SH-SY5Y (cell line): ENCODE results near the gene COG8.

Experiments used
- GATA2 ChIP-seq: IDR thresholded peaks from 2 replicates; pipeline ENCODE4 v1.6.1; 2011; ENCODE audit warnings: mild to moderate bottlenecking, low read depth, low read length
- GATA3 ChIP-seq: IDR thresholded peaks from 2 replicates; pipeline ENCODE4 v1.6.1; 2011; ENCODE audit warnings: low read depth, mild to moderate bottlenecking, low read length, moderate library complexity

COG8 gene

DNA sequence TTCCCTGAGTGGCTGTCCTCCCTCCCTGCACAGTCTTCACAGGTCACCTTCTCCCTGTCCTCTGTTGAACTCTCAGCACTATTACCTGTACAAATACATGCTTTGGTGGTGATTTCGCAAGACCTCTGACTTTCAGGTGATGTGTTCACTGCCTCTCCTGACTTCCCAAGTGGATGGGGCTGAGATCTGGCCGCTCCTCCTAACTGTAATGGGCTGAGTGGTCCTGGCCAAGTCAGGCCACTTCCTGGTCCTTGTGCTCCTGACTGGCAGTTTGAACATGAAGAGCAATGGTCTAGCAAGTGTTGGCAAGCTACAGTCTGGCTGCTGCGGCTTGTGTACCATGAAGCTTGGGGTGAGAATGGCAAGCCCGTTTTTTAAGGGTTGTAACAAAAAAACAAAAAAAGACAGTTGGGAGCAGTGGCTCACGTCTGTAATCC lies 23.9 kb upstream of the COG8 start:
- TF ChIP-seq GATA2 (no peak), GATA3 (no peak)

DNA sequence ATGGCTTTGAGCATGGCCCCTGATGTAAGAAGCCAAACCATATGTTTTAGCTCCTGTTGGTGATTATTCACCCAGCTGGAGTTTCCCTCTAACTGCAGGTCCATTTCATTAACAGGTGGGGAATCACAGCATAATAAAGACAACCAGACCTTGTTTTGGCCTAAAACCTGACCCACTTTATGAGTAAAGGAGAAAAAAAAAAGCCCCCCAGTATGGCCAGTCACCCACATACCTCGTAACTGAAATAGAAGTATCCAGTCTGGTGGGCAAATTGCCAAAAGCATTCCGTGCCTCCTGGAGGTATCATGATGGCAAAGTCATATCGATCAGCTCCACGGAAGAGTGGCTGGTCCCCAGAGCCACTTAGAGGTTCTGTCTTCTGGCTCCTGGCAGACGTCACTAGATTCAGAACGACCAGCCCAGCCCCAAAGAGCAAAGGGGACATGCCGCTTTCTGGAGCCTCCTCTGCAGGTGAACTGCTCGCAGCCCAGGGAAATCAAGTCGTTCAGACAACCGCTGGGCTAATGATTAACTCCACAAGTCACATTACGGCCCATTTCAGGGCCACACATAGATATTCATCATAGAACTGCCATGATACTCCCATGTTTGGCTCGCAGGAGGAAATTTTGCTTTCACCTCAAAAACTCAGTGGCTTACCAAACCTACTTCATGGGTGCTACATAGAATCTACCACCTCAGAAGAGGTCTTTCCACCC lies 12.1 kb upstream of the COG8 start, which contains the start of gene TMED6:
Gene TMED6, minus strand, starts transcription at position 478 of the 719 bp plus-strand sequence. Its CDS starts 33 bp downstream, at position 445.
- TF ChIP-seq GATA3 (no peak), GATA2 (no peak)

DNA sequence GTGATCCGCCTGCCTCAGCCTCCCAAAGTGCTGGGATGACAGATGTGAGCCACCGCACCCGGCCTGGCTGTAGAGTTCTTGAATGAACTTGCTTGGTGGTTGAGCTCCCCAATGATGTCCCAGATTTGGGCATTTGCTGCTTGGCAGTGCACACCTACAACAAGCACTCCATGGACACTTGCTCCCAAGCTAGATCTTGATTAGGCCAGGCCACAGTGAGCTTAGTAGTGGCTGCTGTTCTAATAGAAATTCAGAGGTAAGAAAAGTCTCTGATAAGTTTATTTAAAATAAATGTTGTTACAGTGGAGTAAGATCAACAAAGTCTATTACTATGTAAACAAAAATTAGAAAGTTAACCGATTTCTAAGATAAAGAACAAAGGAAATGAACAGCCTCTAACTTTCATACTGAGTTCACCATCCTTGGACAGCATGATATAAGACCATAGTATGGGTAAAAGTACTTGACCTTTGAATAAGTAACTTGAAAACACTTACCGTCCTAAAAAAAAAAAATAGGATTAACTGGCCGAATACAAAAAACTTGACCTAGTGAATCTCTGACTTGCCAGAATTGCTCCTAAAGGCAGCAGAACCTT lies 11.3 kb upstream of the COG8 start:
- TF ChIP-seq GATA3 (no peak), GATA2 (no peak)

DNA sequence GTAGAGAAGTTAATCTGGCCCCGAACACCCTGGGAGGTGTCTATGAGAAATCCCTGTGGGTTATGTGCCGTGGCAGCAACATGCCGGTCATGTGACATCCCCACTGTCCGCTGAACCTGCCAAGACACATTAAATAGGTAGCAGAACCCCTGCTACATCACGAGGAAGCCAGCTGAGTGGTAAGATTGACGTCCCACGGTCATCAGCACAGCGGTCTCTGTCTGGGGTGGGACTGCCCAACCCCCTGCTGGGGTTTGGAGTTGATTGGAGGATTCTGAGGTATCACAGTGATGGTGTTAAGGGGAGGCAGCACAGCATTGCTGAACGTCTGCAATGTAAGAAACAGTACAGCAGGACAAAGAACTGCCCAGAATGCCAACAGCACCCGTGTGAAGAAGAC lies 10.2 kb upstream of the COG8 start:
- TF ChIP-seq GATA3 (no peak), GATA2 (no peak)

DNA sequence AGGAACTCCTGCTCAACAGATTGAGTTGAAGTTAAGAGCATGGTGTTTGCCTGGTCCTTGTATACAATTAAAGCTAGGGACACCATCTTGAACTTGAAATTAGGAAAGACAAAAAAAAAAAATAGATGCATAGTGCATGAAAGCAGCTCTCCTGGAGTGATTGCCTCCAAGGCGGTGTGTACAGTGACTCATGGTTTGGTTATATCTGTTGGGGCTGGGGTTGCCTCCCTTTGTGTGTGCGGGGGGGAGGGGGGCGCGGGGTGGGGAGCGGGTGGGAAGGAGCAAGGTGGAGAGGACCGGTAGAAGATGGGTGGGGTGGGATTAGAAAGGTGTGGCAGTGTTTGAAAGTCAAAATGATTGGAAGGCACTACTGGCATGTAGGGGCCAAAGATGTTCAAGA lies 8.9 kb upstream of the COG8 start:
- TF ChIP-seq GATA3: no peak
- no peak for TF ChIP-seq GATA2

- TF ChIP-seq GATA3 (no peak), GATA2 (no peak)
Measured at GRCh38 chr16:69346683-69347082, 7.3 kb upstream of the COG8 start.

GRCh38 chr16:69345923-69346322 lies 6.6 kb upstream of the COG8 start:
- TF ChIP-seq GATA2 (no peak), GATA3 (no peak)

DNA sequence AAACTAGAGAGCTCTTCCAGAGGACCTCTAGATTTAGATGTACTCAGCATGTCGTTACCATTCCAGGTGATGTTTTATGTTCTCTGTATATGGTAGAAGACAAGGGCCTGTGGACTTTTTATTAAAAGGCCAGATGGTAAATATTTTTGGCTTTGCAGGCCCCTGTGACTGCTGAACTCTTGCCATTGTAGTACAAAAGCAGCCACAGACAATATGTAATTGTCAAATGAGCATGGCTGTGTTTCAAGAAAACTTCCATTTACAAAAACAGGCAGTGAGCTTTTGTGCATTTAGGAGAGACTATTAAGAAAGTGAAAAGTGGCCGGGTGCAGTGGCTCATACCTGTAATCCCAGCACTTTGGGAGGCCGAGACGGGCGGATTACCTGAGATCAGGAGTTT lies 4.8 kb upstream of the COG8 start:
- TF ChIP-seq GATA3 (no peak), GATA2 (no peak)

DNA sequence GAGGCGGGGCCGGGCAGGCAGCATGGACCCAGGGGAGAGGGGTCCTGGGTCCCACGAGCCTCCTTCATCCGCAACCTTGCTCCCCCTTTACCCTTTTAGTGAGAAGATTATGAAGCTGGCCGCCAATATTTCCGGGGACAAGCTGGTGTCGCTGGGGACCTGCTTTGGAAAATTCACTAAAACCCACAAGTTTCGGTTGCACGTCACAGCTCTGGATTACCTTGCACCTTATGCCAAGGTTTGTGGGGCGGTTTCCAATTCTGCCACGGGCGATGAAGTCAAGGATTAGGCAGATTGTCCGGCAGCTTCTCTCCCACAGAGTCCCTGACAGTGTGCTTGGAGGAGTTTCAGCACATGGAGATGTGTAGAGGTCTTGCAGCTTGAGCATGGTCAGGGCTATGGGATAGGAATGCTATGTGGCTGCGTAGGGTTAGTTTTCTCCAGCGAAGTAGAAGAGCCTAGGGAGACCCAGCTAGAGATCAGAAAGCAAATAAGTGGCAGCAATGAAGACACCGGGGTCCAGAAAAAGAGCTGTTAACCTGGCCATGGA lies 806 bp upstream of the COG8 start:
- TF ChIP-seq GATA3 (no peak), GATA2 (no peak)

DNA sequence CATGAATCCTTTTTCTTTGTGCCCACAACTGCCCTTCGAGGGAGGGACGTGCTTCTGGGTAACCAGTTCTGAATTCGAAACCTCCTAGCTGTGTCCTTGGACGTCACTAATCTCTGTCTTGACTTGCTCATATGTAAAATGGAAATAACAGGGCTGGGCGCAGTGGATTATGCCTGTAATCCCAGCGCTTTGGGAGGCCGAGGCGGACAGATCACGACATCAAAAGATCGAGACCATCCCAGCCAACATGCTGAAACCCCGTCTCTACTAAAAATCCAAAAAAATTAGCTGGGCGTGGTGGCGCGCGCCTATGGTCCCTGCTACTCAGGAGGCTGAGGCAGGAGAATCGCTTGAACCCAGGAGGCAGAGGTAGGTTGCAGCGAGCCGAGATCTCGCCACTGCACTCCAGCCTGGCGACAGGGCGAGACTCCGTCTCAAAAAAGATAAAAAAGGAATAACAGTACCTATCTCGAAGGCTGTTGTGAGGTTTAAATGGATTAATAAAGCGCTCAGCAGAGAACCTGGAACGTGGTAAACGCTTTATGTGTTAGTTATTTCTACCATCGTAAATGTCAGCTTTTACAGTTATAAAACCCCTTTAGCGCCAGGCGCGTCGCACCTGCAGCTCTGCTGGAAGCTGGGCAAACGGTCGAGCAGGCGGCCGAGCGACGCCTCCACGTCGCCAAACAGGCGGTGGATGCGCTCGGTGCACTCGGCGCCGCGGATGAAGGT lies 641 bp downstream of the COG8 start:
- no peak for TF ChIP-seq GATA2
- TF ChIP-seq GATA3: no peak

GRCh38 chr16:69334696-69335095 lies 4.7 kb downstream of the COG8 start:
- no peak for TF ChIP-seq GATA3
- TF ChIP-seq GATA2: no peak

GRCh38 chr16:69330286-69331109 lies 8.9 kb downstream of the COG8 start, which contains the start of gene PDF:
PDF (minus strand) TSS chr16:69330588; CDS start chr16:69330570, 18 bp downstream.
- no peak for TF ChIP-seq GATA2
